GM12891 (cell line): ENCODE results near the gene ASTL.
A peak's percentile ranks its signal among the peaks of the same experiment; 100 is the strongest.
"Not testable (repeated sequence)": the region's sequence is repeated elsewhere in the genome, so short reads cannot be mapped to it uniquely, and the experiment has no call there.

ENCODE experiments used
- DNase-seq: peaks from one replicate; pipeline ENCODE4 v3.0.0; 2011; ENCODE audit warnings: low spot score; ENCODE audit not compliant: insufficient read length
- FAIRE-seq: peaks from 2 replicates; lab custom pipeline; 2011; peaks lifted over from hg19 to GRCh38; lab: Jason Lieb, UNC
- PAX5 ChIP-seq: IDR thresholded peaks from 2 replicates; pipeline ENCODE4 v1.6.1; 2011; ENCODE audit warnings: low read length, moderate library complexity, mild to moderate bottlenecking; ENCODE audit not compliant: insufficient read depth, severe bottlenecking
- POLR2A ChIP-seq: IDR thresholded peaks from 2 replicates; pipeline ENCODE4 v1.6.1; 2011; ENCODE audit warnings: low read depth, low read length, control low read depth
- POLR2AphosphoS5 ChIP-seq: IDR thresholded peaks from 2 replicates; pipeline ENCODE4 v1.6.1; 2011; ENCODE audit warnings: low read depth, low read length, control low read depth
- POU2F2 ChIP-seq: IDR thresholded peaks from 2 replicates; pipeline ENCODE4 v1.6.1; 2011; ENCODE audit warnings: low read depth, mild to moderate bottlenecking, control low read depth, low read length, moderate library complexity
- SPI1 ChIP-seq: IDR thresholded peaks from 2 replicates; pipeline ENCODE4 v1.6.1; 2011; ENCODE audit warnings: low read depth, low read length, control low read depth
- TAF1 ChIP-seq: IDR thresholded peaks from 2 replicates; pipeline ENCODE4 v1.6.1; 2011; ENCODE audit warnings: low read depth, low read length, control low read depth

The ASTL gene

DNA sequence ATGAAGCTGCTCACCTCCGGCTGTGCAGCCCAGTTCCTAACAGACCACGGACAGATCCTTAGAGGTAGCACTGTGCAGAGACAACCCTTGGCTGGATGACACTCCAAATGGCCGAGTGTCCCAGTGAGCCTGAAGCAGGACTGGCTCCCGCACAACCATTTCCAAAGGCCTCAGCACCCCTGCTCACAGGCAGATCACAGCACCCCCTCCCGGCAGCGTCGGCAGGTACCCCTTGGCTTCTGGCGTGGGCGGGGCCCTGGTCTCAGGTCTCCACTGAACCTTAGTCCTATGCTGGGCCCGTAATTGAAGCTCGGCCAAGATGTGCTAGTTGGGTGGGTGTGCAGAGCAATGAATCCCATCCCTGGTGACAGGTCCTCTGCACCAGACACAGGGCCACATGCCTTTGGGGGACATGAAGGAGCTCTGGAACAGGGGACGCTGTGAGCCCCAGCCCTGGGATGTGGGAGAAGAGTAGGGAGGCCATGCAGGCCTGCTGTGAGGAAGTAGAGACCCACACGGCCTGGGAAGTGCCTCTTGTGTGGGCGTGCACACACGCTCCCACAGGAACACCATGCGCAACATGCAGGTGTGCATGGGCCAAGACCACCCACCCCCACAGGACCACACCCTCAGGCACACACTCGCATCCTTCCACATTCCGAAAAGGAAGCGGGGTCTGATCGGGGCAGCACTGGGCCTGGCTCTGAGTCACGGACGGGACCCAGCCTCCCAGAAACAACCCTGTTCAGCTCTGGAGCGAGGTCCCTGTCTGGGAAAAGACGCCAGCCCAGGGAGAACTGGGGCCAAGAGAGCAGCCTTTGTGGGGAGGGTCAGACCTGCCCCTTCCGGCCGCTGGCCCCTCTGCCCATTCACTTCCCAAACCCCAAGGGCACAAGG lies 4.2 kb upstream of the ASTL start:
- DNase-seq = no peak
- TF ChIP-seq POLR2A = peak; percentile 77; the same call in 1 of the 2 replicates
- TF ChIP-seq SPI1 = peak; percentile 36; the same call in 1 of the 2 replicates
- TF ChIP-seq POU2F2 = peak; percentile 83; the same call in 1 of the 2 replicates
- TF ChIP-seq PAX5 = peak; percentile 57
- TF ChIP-seq POLR2AphosphoS5 = peak; percentile 90
- no peak; the same call in 1 of the 2 replicates for TF ChIP-seq TAF1
- peak; percentile 87 for FAIRE-seq

DNA sequence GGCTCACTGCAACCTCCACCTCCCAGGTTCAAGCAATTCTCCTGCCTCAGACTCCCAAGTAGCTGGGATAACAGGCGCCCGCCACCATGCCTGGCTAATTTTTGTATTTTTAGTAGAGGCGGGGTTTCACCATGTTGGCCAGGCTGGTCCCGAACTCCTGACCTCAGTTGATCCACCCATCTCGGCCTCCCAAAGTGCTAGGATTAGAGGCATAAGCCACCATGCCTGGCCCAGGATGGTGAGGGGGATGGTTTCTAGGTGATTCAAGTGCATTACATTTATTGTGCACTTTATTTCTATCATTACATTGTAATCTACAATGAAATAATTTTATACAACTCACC lies 3.3 kb upstream of the ASTL start:
- FAIRE-seq, DNase-seq: not testable (repeated sequence)

DNA sequence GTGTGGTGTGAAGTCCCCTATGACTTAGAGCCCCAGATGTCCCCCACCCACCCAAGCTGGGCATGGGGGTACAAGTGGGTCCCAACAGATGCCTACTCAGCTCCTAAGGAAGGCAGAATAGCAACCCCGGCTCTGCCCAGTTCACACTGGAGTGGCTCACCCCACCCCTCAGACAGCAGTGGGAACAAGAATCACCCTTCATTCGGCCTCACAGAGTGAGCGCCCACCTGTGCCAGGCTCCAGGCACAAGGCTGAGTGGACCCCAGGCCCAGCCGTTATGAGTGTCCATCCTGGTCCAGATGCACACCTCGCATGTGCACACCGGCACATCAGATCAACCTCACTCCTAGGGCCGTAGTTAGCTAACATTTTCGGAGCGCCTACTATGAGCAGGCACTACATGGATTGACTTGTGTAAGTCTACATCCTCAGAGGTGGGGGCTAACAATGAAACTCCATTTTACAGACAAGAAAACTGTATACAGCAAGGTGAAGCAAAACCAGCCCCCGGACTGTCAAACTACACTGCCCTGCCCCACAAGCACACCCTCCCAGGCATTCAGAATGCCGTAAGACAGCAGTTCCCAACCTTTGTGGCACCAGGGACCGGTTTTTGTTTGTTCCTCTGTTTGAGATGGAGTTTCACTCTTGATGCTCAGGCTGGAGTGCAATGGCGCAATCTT lies 2.8 kb upstream of the ASTL start:
- DNase-seq = no peak
- FAIRE-seq = no peak
- no peak for TF ChIP-seq PAX5
- peak; percentile 77 for TF ChIP-seq POLR2A
- TF ChIP-seq POU2F2 = no peak
- TF ChIP-seq TAF1 = peak; percentile 25; the same call in 1 of the 2 replicates
- TF ChIP-seq POLR2AphosphoS5 = peak; percentile 64
- TF ChIP-seq SPI1 = no peak

DNA sequence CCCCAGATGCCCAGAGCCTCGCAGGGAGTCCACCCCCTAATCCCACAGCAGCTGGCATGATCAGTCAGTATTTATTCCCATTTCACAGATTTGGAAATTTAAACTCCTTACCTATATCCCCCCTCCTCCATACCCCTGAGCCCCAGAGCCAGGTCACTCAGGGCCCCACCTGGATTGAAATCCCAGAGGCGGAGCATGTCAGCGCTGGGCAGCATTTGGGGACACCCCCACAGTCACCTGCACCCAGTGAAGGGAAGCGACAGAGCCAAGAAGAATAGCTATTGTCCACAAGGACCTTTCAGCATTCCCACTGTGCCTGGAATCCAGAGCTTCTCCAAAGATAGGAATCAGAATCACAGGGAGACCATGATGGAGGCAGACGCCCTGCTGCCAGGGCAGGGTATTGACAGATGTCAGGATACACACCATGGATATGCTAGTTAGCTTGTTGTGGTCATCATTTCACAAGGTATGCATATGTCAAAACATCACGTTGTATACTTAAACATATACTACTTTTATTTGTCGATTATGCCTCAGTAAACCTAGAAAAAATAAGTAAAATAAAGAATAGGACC lies 968 bp upstream of the ASTL start:
- DNase-seq (no peak), FAIRE-seq (no peak)
- 0 out of 2 replicates have a peak, but pooled peaks have one; percentile 17 for TF ChIP-seq POLR2A
- TF ChIP-seq SPI1 = no peak

DNA sequence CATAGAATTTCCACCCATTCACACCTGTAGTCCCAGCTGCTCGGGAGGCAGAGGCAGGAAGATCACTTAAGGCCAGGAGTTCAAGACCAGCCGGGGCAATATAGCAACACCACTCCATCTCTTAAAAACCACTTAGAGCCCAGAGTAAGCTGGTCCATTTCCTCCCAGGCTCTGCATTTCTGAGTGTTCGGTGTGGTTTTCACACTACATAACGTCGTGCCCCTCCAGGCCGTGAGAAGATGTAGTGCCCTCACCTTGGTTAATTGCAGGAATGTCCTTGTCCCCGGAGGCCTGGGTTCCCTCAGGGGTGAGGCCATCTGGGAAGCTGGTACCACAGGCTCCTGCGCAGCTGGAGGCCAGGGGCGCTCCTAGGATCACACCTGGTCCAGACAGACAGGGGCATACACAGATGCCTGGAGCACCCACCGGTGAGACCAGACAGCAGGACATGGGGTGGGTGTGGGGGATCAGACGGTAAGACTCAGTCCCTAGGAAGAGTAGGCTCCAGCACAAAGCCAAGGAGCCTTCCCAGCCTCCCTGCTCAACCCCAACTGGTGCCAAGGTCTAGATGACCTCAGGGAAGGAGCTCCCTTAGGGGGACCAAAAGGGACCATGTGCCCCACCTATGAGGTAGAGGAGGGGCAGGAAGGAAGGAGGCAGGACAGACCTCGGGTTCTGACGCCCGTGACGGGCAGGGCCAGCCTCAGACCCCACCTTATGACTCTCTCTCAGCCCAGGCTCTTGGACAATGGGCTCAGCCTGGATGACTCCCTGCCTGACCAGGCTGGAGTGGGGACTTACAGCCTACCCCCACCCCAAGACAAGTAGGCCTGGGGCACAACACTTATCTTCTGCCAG lies 752 bp downstream of the ASTL start:
- DNase-seq (no peak), FAIRE-seq (no peak)
- TF ChIP-seq POLR2AphosphoS5 (peak; percentile 24; the same call in 1 of the 2 replicates), POU2F2 (0 out of 2 replicates have a peak, but pooled peaks have one; percentile 33), TAF1 (no peak), PAX5 (no peak), POLR2A (peak; percentile 80; the same call in 1 of the 2 replicates), SPI1 (no peak)

DNA sequence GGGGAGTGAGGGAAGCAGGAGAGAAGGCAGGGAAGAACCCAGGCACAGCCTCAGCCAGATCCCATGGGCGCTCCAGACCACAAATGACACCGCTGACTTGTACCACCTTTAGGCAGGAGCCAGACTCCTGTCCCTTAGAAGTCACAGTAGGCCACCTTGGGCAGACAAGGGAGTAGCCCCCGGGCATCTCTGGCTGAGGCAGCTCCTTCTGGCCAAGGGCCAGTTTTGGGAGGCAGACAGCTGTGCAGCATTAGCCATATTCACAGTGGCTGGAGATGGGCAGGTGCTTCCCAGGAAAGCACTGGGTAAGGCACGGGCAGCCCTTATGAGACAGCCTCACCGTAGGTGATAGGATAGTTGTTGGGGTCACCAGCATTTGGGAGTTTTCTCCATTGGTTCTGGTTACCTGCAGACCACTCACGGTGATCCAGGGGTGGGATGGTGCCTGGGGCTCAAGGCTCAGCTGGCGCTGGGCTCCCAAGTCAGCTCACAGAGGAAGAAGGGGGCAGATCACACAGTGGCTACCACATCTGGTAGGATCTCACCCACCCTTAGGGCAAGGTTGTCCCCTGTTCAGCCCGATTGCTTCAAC lies 2.1 kb downstream of the ASTL start:
- FAIRE-seq (no peak), DNase-seq (no peak)
- 0 out of 2 replicates have a peak, but pooled peaks have one; percentile 33 for TF ChIP-seq POLR2AphosphoS5
- 0 out of 2 replicates have a peak, but pooled peaks have one; percentile 50 for TF ChIP-seq POLR2A
- no peak for TF ChIP-seq PAX5

DNA sequence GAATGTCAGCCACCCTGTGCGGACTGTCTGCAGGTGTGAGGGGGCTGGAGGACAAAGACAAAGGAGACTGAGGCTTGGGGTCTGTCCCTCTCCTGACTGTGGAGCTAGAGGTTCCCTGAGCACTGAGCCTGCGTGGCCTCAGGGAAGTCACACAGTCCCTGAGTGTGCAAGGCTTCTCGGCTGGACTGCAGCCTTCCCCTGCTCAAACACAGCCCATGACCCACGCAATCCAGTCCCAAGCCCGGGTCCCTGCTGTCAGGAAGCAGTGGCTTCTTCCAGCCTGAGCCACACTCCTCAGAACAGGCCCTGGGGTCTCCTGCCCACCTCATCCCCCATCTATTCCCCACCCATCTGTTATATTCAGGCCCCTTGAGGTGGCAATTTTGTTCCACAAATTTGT lies 2.7 kb downstream of the ASTL start:
- TF ChIP-seq SPI1 (no peak), POU2F2 (no peak), POLR2A (no peak), POLR2AphosphoS5 (no peak), PAX5 (no peak), TAF1 (no peak)
- FAIRE-seq = no peak
- no peak for DNase-seq

DNA sequence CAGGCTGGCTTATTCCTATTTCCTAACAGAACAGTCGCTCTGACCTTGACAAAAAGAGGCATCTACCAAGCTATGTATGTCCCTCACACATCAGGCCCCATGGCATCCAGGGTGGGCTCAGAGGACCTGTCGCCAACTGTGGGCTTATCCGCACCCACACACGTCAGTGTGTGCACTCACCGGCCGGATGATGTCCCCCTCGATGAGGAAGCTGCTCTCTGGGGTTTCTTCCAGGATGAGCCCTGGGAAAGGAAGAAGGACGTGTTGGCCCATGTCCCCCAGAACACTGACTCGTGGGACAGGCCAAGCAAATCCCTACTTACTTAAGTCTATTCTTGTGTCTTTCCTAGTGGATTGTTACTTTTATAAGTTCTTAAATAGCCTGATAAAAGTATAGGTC lies 3.1 kb downstream of the ASTL start:
- TF ChIP-seq TAF1 = no peak
- no peak for TF ChIP-seq POU2F2
- TF ChIP-seq POLR2AphosphoS5 = no peak
- TF ChIP-seq POLR2A = no peak
- no peak for TF ChIP-seq PAX5
- no peak for TF ChIP-seq SPI1
- no peak for FAIRE-seq
- no peak for DNase-seq

DNA sequence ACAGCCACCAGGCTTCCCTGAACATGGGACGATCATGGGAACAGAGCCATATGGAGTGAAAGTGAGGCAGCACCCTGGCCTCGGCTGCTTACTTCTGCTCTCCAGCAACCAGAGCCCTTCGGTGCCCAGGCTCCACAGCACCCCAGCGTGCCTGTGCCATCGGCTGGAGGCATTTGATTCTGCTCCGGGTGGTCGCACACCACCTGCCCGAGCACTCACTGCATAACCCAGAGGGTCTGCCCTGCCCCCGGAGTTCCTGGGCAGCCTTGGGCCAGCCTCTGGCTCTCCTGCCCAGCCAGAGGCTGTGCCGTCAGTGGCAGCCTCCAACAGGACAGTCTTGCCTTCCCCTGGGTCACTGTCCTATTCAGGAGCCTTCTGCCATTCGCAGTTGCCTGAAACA lies 3.9 kb downstream of the ASTL start:
- DNase-seq (no peak), FAIRE-seq (no peak)
- TF ChIP-seq POU2F2 (no peak), SPI1 (no peak), TAF1 (no peak), POLR2AphosphoS5 (no peak)
